ENCODE data around the gene DLGAP1.
"Not testable (repeated sequence)": the region's sequence is repeated elsewhere in the genome, so short reads cannot be mapped to it uniquely, and the experiment has no call there.

Gene DLGAP1

GRCh38 chr18:3604235-3604497 is 850.9 kb downstream of the DLGAP1 start:
- no peak for TF ChIP-seq CTCF (IDR thresholded peaks at IDR 0.05; ENCODE audit: low read depth, low read length)
- no peak for DNase-seq (ENCODE audit: low read depth in 2 of 2)
- H3K4me3 ChIP-seq (replicated peaks in 1 of 2; ENCODE audit: low read depth in 2 of 2, low read length in 2 of 2): peak overlapping the region; percentile 32 to 44

GRCh38 chr18:3603421-3604234 is 851.5 kb downstream of the DLGAP1 start:
- DNase-seq (ENCODE audit: low read depth in 2 of 2): peak; percentile 97 to 98
- H3K4me3 ChIP-seq (replicated peaks in 1 of 2; ENCODE audit: low read depth in 2 of 2, low read length in 2 of 2): peak overlapping the region; percentile 33 to 44
- TF ChIP-seq CTCF (IDR thresholded peaks at IDR 0.05; ENCODE audit: low read depth, low read length): no peak

GRCh38 chr18:3601106-3601755 is 853.9 kb downstream of the DLGAP1 start:
- H3K4me3 ChIP-seq (replicated peaks in 1 of 2; ENCODE audit: low read depth in 2 of 2, low read length in 2 of 2); DNase-seq (ENCODE audit: low read depth in 2 of 2): not testable (repeated sequence)

GRCh38 chr18:3599861-3600260 is 855.2 kb downstream of the DLGAP1 start:
- no peak for DNase-seq (ENCODE audit: low read depth in 2 of 2)
- no peak overlapping the region for H3K4me3 ChIP-seq (replicated peaks in 1 of 2; ENCODE audit: low read depth in 2 of 2, low read length in 2 of 2)
- TF ChIP-seq CTCF (IDR thresholded peaks at IDR 0.05; ENCODE audit: low read depth, low read length): no peak

GRCh38 chr18:3599195-3599594 is 855.9 kb downstream of the DLGAP1 start:
- H3K4me3 ChIP-seq (replicated peaks in 1 of 2; ENCODE audit: low read depth in 2 of 2, low read length in 2 of 2): no peak overlapping the region
- TF ChIP-seq CTCF (IDR thresholded peaks at IDR 0.05; ENCODE audit: low read depth, low read length): no peak
- no peak for DNase-seq (ENCODE audit: low read depth in 2 of 2)

GRCh38 chr18:3598581-3598980 is 856.5 kb downstream of the DLGAP1 start:
- no peak overlapping the region for H3K4me3 ChIP-seq (replicated peaks in 1 of 2; ENCODE audit: low read depth in 2 of 2, low read length in 2 of 2)
- no peak for TF ChIP-seq CTCF (IDR thresholded peaks at IDR 0.05; ENCODE audit: low read depth, low read length)
- no peak for DNase-seq (ENCODE audit: low read depth in 2 of 2)

- no peak for TF ChIP-seq CTCF (IDR thresholded peaks at IDR 0.05; ENCODE audit: low read depth, low read length)
- DNase-seq (ENCODE audit: low read depth in 2 of 2): no peak
- no peak overlapping the region for H3K4me3 ChIP-seq (replicated peaks in 1 of 2; ENCODE audit: low read depth in 2 of 2, low read length in 2 of 2)
These were observed 857.4 kb downstream of the DLGAP1 start for GRCh38 chr18:3597409-3598357.
